HG02943 (cell line): ENCODE results near the gene RBPJL.

ENCODE experiments used
- ATAC-seq: cut with Tn5 transposase; IDR thresholded peaks from one replicate; pipeline ENCODE4 v1.9.1; 2021; ENCODE audit warnings: mild to moderate bottlenecking, low read depth, moderate library complexity; ENCODE audit not compliant: unreplicated experiment

Gene RBPJL

DNA sequence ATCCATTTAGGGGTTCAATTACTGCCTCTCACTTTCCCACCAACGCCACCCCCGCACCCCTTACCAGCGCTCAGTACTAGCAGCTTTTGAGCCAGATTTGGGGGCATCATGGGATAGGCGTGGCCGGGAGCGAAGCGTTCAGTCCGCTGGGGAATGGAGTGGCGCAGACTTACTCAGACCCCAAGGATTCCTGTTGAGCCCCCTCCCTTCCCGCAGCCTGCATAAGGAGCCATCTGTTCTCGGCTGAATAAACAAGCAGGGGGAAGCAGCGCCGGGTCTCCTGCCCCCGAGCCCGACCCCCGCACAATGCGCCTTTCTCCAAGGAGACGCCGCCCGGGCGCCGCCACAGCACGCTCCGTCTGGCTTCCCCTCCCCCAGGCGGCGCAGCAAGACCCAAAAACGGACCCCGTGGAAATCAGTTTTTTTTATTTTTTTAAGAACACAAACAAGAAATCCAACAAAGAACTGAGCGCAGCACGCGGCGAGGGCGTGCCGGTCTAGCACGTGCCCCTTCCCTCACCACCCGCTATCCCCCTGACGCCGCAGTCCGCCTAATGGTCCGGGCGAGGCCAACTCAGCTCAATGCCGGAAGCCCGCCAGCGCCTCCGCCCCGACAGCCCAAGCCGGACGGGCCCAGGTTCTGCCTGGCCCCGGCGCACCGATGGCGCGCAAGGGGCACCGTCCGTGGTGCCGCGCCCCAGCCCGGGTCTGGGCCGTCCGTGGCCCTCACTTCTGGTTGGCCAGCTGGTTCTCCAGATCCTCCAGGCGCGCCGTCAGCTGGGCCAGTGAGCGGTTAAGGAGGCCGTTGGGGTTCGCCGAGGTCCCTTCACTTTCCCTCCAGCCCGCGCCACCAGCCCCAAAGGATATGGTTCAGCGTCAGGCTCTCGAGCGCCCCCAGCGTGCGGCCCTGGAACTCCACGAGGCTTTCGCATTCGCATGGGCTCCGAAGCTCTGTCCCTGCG is 13.3 kb upstream of the RBPJL start:
- no peak for ATAC-seq

DNA sequence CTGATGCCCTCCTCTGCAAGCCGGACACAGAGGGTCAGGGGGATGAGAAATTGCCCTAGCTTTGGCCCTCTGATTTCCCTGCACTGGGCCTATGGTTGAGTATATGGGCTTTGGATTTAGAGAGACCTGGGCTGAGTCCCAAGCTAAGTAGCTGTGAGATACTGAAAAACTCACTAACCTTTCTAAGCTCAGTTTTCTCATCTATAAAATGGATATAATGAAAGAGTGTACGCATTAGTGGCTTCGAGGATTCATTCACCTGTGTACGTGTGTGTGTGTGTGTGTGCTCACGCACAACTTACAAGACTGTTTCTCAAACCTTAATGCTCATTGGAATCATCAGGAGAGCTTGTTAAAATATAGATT is 12.7 kb upstream of the RBPJL start:
- ATAC-seq = no peak

DNA sequence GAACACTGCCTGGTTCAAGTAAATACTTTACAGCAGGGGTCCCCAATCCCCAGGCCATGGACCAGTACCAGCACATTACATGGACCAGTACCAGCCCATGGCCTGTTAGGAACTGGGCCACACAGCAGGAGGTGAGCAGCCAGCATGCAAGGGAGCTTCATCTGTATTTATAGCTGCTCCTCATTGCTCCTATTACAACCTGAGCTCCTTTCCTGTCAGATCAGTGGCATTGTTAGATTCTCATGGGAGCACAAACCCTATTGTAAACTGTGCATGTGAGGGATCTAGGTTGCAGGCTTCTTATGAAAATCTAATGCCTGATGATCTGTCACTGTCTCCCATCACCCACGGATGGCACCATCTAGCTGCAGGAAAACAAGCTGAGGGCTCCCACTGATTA is 12.0 kb upstream of the RBPJL start:
- no peak for ATAC-seq

DNA sequence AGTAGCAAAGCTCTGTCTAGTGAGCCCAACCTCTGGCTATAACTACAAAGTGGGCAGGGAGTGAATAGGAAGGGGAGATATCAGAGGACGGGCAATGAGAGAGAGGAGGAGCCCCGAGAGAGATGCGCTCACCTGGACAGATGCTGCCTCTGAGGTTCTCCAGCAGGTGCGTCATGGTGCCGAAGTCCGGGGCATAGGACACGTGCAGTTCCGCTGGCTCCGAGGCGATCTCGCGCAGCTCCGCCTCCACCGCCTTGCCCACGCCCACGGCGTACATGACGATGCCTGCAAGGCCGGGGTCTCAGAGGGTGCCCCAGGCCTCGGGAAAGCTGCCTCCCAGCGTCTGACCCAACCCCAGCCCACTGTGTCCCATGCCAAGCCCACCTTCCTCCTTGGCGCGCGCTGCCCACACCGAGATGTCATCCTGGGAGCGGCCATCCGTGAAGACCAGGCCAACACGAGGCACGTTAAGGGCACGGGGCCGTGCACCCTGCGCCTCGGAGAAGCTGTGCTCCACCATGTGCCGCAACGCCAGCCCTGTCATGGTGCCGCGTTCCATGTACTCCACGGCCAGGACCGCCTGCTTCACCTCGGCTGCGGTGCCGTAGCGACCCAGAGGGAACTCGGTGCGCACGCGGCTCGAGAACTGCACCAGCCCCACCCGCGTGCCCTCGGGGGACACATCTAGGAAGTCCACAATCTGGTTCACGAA is 8.7 kb upstream of the RBPJL start:
- no peak for ATAC-seq

DNA sequence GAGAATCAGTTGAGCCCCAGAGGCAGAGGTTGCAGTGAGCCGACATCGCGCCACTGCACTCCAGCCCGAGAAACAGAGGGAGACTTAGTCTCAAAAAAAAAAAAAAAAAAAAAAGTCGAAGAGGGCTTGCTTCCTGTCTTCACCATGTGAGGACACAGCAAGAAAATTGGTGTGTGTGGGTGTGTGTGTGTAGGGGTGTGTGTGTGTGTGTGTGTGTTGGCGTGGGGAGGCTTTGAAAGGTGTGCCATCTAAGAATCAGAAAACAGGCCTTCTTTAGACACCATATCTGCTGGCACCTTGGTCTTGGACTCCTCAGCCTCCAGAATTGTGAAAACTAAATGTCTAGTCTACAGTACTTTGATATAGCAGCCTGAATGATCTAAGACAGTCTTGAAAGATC is 6.9 kb upstream of the RBPJL start:
- no peak for ATAC-seq

DNA sequence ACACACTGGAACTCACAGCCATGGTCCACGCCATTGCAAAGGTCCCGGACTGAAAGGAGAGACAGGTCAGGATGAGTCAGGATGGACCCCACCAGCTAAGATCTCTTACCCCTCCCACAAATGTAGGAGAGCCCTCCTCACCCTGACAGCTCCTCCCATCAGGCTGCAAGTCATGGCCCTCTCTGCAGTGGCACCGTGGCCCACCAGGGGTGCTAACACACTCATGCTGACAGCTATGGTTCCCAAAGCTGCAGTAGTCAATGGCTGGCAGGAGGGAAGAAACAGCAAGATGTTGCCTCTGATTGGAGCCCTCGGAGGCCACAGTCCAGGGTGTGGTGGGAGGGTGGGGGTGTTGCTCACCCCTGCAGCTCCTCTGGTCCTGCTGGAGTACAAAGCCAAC is 5.7 kb upstream of the RBPJL start:
- ATAC-seq = no peak

DNA sequence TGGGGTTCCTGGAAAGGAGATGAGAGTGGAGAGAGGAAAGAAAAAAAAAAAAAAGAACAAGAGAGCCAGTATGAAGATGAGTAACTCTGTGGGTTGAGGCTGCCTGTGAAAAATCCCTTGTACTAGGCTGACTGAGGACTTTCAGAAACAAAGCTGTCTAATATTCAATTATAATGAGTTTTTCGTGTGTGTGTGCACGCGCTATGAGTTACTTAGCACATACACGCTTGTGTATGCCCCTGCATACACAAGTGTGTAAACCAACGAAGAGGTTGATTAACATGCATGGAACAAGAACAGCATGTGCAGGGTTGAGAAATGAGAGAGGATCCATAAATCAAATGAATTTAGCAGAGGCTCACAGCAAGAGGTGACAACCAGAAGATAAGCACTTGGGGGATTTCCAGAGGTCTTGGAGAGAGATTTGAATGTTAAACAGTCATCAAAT is 4.8 kb upstream of the RBPJL start:
- no peak for ATAC-seq

DNA sequence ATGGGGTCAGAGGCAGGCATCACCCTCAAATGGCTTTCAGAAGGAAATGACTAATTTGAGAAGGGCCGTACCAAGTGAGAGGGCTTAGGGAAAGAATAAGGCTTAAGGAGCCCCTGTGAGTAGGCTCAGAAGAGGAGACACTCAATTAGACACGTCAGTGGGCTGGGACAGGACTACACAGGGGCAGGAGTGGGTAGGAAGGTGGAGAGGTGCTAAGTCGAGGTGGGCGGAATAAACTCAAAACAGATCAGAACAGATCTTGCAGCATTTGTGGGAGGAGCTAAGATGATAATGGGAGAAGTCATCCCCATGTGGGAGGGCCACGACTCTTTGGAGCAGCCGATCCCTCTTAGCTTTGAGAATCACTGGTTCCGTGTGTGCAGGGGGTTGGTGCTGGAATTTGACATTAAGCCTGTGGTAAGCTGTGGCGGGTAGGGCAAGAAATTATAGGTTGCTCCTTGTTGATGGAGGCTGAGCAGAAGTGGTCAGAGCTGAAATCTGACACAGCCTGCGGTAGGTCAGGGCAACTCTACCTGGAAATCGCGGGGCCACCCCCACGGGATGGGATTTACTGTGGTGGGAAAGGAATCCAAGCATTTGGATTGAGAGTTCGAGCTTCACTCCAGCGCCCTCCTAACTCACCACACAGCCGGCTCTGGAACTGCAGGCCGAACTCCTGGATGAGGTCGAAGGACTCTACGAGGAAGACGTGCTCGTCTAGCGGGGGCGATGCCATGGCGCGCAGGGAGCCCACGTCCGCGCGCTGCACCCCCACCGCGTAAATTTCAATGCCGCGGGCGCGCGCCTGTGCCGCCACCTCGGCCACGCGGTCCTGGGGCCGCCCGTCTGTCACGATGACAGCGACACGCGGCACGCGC is 2.8 kb upstream of the RBPJL start:
- ATAC-seq = no peak

DNA sequence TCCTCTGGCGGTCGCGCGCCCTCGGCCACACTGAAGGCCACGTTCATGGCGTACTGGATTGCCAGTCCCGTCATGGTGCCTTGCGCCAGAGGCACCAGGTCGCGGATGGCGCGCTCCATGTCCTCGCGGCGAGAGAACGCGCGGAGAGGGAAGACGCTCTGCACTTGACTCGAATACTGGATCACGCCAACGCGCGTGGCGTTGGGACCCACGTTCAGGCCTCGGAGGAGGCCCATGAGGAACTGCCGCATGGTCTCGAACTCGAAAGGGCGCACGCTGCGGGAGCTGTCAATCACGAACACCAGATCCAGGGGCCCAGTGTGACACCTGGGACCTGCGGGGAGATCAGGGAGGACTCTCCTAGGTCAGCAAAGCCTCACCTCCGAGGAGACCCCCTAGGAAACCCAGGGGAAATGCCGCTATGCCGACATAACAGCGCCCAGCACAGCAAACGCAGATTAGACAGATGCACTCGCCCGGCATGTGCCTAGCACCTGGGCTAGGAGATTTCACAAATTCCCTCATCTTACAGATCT is 2.1 kb upstream of the RBPJL start:
- ATAC-seq = no peak

DNA sequence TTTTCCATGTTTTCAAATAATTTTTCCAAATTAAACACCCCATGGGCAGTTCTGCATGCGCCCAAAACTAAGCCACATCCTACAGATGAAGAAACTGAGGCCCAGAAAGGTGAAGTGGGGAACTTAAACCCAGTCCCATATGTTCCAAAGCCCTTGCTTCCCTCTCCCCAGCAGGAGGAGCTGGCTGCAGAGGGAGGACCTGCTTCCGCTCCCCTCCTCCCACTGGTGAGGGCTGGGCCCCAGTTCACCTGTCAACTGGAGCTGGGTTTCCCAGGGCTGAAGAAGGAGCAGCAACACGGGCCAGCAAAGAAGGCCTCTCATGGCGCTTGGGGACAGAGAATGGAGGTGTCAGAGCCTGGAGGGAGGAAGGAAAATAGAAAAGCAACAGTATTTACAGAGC is 1.4 kb upstream of the RBPJL start:
- ATAC-seq = no peak

DNA sequence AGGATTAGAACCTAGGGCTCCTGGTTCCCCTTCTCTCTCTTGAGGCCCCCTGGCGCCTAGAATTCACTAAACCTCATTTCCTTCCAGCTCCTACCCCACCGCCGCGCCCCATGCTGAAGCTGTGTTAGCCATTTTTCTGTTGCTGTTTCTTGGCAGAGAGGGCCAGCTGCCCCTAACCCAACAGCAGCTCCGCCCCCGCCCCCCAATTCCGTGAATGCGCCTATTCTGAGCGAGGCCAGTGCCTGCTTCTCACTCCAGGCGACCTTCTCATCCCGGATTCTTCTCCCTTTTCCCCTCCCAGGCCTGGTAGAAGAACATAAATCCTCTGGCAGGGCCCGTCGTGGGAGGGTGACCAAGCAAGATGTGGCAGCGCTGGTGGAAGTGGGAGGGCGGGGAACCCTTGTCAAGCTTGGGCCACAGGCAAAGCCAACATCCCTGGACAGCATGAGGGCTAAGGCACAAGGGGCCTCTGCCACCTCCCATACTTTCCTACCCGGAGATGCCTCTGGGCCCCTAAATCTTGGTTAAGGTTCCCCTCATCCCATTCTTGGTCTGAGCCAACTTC is 518 bp downstream of the RBPJL start:
- ATAC-seq = no peak

DNA sequence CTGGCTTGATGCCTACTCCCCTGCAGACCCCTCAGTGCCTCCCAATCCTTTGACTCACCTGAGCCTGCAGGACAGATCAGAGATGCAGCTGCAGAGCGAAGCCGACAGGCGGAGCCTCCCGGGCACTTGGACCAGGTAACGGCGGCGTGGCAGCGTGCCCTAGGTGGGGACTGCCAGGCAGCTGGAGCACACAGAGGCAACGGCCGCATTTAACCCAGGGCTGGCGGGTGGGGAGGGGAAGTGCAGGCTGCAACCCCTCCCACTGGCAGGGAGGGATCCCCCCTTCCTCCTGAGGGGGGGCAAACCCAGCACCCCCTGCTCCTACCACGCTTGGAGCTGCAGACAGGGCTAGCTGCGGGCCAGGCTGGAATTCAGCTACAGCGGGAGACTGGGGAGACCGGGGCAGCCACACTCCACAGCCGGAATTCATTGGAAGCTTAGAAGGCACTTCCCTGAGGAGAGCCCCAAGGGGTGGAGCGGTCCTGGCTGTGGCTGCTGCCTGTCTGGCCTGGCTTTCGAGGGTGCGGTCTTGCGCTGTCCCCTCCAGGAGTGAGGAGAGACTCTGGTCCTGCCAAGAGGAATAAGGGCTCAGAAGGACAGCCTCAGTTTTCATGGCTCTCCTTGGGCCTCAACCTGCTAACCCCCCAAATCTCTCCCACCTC is 1.6 kb downstream of the RBPJL start, which contains the start of gene MATN4:
Gene MATN4, minus strand, starts transcription at position 183 of the 662 bp plus-strand sequence. CDS start 2,717 bp downstream, outside the sequence.
- no peak for ATAC-seq

DNA sequence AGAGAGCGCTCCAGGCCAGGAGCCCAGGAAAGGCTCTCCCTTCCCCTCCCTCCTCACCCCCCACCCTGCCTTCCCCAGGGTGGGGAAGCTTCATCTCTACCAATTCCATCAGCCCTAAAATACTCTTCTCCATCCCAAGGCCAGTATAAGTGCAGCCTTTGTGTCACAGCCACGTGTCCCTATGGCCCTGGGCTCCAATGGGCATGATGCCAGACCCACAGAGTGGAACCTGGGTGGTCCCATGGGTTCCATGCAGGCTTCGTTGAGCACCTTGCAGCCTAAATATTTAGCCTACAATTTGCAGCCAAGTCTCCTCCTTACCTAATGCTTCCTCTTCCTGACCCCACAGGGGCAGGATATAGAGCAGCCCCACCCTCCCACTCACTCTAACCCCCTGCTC is 2.4 kb downstream of the RBPJL start:
- no peak for ATAC-seq

DNA sequence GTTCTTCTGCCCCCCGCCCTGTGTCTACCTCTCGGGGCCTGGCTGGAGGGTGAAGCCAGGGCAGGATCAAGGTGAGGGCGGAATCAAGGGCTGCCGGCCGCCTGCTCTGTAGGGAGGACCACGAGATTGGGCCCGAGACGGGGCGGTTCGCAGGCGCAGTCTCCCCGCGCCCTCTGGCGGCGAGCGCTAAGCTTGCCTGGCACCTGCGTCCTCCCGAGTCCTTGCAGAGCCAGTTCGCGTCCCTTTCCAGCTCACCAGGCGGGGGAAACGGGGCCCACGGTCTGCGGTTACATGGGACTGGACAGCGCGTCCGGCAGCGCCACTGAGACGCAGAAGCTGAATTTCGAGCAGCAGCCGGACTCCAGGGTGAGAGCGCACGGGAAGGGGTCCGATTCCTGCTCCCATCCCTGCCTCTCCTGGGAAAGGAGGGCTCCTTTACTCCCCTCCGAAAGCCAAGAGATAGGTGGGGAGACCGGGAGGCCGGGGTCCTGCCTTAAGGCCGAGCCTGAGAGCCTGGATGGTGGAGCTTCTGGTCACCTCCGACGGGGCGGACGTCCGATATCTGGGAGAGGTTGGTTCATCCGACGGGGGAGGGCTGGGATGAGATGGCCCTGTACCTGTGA is 5.1 kb downstream of the RBPJL start:
- ATAC-seq = no peak

DNA sequence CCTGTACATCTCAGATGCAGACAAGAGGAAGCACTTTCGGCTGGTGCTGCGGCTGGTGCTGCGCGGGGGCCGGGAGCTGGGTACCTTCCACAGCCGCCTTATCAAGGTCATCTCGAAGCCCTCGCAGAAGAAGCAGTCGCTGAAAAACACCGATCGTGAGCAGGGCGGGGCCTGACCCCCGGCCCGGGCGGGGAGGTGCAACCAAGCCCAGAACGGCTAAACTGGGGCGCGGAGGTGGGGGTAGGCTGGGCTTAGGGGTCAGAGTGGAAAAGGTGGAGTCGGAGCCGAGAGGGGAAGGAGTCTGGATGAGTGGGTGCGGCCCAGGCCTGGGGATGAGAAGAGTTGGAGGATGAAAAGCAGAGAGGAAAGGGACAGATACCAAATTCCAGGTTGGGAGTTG is 5.6 kb downstream of the RBPJL start:
- no peak for ATAC-seq

DNA sequence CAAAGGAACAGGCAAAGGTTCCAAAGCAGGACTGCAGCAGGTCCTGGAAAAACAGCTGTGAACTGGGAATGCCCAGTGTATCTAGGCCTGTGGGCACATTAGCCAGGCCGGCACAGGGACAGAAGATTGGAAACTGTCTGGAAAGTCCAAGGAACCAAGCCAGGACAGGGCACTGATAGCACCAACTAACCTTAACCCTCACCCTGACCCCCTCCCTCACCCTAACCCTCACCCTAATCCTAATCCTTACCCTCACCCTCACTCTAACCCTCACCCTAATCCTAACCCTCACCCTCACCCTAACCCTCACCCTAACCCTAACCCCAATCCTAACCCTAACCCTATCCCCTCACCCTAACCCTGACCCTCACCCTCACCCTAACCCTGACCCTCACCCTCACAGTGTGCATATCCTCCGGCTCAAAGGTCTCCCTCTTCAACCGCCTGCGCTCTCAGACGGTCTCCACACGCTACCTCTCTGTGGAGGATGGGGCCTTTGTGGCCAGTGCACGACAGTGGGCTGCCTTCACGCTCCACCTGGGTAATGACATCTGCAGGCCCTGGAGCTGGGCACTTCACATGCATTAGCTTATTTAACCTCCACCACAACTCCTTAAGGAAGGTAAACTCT is 6.5 kb downstream of the RBPJL start:
- ATAC-seq = no peak

DNA sequence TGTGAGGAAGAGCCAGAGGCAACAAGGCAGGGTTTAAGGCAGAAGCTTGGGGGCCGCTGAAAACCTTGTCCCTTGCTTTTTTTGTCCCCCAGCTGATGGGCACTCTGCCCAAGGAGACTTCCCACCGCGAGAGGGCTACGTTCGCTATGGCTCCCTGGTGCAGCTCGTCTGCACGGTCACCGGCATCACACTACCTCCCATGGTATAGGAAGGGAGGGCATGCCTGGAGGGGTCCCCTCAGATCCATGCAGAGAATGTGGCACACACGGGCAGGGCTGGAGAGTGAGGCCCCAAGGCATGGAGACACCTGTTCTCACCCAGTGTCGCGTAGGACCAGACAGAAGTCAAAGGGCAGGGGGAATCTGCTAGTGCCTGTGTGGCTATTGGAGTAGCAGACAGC is 7.3 kb downstream of the RBPJL start:
- no peak for ATAC-seq

DNA sequence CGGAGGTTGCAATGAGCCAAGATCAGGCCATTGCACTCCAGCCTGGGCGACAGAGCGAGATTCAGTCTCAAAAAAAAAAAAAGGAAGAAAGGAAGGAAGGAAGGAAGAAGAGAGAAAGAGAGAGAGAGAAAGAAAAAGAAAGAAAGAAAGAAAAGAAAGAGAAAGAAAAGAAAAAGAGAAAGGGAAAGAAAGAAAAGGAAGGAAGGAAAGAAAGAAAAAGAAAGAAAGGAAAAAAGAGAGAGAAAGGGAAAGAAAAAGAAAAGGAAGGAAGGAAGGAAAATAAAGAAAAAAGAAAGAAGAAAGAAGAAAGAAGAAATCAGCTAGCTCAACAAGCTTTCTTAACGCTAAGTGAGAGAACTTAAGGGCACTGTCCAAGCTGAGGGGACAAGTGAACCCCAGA is 9.0 kb downstream of the RBPJL start:
- no peak for ATAC-seq
